GM19351 (cell line): ENCODE results near the gene RAD51B.
A peak's percentile ranks its signal among the peaks of the same experiment; 100 is the strongest.

Source experiments
- ATAC-seq: cut with Tn5 transposase; IDR thresholded peaks from one replicate; pipeline ENCODE4 v1.9.1; 2021; ENCODE audit warnings: mild to moderate bottlenecking, moderate library complexity; ENCODE audit not compliant: unreplicated experiment

Gene RAD51B

DNA sequence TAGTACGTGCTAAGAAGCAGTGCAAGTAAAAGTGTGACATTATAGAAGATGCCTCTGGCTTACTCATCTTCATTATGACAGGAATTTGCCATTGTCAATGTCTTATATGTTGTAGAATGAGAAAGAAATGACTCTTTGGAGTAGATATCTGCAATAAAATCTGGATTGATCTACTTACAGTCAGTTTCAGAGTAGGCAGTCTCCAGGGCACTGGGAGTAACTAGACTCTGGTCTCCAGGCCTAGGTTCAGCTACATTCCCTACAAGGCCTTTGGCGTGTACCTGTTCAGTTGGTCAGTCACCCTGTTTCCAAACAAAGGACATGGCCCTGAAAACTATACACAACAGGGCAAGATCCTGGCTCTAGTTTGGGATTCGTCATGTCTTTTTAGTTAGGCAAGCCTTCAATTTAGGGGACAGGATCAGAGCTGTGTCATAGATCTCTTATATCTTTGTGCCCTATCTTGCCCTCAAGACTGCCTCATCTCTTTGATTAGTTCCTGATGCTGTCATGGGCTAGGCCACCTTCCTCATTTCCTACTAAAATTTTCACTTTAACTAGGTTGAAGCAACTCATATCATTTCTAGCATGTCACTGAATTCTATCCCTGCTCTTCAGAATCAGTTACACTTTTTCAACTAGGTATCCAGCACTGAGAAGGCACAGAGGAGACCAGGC, 410.0 kb downstream of the RAD51B start:
- ATAC-seq = no peak

DNA sequence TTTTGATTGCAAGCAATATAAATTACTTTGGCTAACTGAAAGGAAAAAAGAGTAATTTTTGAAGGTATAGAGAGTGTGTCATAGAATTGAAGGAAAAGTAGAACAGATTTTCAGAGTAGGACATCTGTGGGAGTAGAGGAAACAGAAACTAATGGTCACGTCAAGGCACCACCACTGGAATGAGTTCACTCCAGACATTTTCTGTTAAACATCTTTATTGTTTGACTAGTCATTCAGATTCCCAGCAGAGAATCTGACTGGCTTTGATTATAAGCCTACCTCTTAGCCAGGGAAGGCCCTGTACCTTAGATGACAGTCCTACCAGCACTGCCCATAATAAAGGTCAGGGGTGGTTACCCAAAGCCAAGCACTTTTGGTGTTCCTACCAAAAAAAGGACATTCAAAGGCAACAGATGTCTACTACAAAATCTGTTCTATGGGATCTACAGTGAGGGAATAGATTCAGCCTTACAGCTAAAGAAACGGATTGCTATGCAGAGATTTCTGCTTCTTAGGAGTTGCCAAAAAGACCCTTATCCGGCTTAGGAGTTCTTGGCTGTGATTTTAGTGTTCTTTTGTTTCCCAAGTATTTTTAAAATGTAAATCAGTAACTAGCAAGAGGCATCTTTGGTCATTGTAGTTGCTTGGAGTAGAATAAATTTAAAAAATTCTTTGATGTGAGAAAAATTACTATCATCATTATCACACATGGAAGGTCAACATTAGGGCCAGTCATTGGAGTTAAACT, 410.8 kb downstream of the RAD51B start:
- no peak for ATAC-seq

DNA sequence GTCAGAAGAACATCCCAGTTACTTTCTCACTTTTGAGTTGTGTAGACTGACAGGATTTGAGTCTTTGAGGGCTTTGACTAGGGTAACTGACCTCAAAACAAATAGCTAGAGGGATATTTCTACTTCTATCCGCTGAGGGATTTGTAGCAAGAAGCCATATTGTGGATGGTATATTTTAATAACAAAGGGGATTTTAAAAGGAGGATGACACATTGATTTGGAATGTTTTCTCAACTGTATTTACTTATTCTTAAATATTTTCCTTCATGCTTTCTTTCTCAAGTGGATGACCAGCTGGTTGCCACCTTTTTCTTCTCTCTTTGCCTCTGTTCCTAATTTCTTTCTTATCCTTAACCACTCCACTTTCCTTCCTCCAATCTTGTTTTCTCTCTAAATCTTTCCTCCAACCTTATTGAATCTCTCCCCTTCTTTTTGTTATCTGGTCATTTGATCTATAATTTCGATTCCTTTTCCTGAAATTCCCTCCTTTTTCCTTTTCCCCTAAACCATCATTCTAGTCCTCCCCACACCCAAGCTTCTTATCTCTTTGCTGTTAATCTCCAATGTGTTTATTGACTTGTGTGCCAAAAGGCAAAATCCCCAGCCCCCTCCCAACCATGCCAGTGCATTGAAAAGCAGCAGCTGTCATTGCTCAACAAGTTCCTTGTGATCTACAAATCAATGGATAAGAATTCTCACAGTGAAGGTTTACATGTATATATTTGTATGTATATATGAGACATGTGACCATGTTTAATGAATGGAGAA, 411.6 kb downstream of the RAD51B start:
- no peak for ATAC-seq

DNA sequence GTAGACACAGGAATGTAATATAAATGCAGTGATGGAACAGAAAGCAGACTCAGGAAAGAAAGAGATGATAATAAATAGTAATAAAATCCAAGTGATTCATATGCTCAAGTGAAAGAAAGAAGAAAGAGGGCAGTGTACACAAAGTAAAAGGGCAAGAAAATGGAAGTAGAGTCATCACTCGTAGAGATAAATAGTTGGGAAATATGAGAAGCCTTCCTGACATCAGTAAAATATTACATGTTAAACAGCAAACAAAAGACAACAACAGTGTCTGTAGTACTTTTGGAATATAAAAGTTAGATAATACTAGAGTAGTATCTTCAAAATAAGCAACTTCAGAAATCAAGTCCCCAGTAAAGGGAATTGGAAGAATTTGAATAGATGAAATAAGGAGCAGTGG, 412.3 kb downstream of the RAD51B start:
- no peak for ATAC-seq

DNA sequence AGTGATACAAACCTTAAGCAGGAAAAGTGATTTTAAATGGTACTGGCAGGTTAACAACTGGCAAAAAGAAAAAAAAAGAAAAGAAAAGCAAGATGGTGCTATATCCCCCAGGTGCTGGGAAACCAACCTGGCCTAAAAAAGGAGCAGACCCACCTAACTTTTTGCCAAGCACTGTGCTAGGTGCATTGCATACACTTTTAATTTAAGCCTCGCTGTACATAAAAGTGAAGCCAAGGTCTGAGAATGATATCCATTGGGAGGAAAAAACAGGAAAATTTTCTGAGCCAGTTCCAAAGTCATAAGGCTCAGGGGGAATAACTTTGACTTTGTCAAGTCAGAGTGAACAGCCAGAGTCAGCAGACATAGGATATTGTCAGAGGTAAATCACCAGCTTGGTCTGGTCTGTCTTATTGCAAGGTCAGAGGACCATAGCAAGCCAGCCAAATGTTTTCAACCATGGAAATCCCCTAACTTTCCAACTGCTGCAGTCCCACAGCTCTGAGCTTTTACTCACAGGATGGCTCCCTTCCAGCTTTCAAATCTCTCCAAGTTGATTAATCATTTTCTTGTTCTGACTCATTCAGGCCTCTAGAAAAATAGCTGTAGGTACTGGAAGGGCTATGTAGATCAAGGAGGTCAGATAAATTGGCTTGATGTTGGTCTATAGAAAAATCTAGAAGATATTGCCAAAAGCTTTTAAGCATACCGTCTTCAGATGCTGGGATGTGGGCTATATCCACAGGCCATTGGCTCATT, 412.9 kb downstream of the RAD51B start:
- peak; percentile 80 for ATAC-seq

DNA sequence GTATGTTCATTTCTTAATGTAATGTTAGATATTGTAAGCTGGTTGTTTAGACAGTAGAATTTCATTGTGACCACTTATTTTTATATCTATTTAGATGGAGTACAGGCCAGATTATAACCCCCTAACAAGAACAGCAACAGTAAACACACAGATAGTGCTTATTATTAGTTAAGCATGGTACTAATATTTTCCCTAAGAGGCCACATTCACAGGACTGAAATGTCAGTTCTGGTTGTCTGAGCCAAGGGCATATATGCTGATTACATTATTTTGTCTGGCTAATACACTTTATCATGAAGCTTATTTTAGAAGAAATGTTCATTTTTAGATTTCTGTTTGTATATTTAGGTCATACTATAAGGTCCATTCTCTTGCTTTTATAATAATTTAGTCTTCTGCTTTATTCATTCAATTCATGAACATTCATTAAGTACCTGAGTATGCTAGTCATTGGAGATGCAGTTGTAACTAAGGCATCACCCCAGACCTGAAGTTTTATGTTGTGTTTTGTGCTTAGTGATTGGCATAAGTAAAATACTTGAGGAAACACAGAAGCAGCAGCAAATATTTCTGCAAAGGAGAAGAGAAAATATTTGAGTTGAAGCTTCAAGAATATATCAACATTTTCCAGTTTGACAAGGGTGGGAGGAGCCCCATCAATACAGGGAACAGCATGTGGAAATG, 413.7 kb downstream of the RAD51B start:
- no peak for ATAC-seq

DNA sequence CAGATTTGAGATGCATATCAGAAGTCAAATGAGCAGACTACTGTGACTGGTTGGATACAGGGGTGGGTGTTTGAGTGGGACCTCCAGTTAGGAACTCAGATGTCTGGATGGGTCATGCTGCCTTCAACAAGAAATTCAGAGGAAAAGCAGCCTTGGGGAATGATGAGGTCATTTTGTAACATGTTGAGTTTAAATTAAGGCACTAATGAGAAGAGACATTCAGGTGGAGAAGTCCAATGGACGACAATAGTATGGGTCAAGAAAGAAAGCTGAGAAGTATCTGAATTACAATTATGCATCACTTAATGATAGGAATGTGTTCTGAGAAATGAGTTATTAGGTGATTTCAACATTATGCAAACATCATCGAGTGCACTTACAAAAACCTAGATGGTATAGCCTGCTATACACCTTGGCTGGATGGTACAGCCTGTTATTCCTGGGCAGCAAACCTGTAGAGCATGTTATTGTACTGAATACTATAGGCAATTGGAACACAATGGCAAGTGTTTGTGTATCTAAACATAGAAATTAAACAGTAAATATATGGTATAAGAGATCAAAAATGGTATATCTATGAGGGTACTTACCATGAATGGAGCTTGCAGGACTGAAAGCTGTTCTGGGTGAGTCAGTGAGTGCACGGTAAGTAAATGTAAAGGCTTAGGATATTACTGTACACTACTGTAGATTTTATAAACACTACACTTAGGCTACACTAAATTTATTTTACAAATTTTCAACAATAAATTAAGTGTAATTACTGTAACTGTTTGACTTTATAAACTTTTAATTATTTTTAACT, 414.7 kb downstream of the RAD51B start:
- ATAC-seq = no peak

DNA sequence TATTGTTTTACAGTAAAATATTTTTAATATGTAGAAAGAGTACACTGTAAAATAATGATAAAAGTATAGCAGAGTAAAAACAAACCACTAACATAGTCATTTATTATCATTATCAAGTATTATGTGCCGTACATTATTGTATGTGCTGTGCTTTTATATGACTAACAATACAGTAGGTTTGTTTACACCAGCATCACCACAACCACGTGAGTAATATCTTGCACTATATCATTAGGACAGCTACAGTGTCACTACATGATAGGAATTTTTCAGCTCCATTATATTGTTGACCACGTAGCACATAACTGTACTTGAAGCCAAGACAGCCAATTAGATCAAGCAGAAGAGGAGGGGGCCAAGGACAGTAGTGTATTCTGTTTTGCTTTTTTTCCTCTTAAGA, 415.4 kb downstream of the RAD51B start:
- ATAC-seq = no peak

DNA sequence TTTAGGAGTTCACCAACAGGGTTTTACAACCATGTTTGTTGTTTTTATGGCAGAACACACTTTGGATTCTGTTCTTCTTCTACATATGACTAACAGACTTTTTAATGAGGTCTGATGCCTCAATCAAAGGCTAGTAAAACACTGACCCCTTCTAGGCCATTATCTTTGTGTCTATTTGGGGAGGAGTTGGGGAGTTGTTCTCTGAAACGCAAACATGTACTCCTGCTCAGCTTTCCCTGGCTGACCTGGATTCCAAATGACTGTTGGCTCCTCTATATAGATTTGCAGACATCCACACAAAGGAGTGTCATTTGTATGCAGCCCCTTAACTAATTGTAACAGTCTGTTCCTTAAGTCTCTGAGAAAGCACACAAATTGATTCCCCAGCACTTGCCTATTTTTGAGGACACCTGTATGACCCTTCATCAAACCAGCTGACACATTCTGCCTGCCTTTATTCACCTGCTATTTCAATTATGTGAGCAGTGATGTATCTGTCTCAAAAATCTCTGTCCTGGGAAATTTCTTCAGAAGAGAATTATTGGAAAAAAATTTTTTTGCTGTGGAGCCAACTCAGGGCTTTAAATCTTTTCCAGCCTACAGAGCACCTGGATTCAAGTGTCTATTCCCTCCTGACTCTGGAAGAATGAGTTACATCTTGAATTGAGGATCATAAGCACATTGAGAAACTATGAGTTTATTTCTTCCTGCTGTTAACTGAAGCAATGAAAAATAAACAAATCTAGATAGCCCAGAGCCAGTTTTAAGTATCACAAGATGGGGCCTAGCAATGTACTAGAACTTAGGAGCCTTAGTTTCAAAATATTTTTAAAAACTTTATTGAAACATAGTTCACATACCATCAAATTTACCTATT, 417.2 kb downstream of the RAD51B start:
- ATAC-seq = no peak

DNA sequence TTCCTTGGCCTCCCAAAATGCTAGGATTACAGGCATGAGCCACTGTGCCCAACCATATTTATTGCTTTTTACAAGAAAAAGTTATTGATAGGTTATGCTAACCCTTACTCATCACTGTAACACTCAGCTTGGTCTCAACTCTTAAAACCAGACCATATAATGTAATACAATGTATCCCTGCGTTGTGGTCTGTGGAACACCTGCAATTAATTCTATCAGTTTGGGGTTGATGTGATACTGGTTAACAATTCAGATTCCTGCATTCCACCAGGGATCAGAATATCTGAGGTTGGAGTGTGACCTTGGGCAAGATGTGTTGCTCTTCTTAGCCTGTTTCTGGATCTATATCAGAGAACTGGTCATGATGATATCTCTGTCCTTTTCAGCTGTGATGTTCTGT, 419.0 kb downstream of the RAD51B start:
- ATAC-seq = no peak

DNA sequence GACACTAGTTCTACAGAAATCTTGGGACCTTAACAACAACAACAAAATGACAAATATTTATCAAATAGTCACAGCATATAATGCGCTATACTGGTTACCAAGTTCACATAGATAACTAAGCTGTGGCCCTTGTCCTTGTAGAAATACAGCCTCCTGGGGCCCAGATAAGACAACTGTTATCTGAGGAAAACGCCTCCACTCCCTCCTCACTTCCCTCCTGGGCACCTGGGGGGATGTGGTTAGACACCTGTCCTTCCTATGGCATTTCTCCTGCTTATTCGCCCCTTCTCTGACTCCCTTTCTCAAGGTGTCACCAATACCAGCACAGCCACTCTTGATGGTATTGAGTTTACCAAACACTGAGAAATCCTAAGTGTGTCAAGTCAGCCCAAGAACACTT, 419.4 kb downstream of the RAD51B start:
- ATAC-seq = no peak

DNA sequence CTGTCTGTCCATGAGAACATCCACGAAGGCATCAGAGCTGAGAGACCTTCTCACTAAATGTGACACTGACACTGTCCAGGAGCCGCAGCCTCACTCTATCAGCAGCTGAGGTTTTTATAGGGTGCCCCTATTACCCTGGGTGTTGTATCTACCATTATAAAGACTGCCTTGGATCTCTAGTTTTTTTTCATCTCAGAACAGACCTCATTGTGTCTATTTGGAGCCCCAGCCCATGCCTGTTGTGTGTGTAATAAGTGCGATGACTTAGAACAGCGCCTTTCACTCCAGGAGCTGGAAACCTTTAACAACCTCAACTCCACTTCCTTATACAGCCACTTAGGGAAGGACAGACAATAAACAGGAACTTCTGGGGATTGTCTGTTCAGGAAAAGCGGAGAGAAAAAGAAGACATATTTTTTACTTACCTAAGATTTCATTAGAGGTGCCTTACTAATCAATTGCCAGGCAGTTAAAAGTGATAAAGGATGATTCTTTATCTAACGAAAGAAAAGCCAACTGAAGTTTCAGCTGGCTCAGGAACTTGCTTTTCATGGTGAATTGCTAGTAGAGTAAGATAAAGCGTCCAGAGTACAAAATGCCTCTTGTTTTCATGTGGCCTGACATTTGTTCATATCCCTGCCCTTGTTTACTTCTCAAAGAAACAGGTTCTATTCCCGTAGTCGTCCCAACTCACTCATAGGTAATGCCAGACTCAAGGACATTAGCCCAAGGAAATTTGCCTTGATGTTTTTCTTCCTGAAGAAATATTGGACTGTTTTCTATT, 420.6 kb downstream of the RAD51B start:
- ATAC-seq = no peak

DNA sequence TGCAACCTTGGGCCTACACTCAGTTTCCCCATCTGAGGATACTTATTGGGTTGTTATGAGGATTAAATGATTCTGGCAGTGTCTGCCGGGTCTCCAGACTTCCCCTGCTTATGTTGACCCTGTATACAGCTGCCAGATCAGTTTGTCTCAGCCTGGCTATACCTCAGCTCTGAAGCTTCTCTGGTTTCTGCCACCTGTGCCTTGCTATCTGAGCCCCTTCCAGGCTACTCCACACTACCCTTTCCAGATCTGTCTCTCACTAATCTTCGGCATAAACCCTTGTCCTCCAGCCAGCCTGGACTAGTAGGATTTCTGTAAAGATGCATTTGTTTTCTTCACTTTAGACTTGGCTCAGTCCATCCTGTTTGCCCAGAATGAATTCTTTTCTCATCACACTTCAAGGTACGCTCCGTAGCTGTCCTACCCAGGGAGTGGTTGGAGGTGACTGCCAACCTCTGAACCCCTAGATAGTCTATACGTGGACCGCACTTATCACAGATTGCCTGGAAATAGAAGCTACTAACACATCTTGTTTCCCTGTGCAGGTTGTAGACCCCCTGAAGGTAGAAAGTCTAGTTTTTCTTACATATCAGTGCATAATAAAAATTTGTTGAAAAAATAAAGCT, 422.4 kb downstream of the RAD51B start:
- ATAC-seq = no peak

DNA sequence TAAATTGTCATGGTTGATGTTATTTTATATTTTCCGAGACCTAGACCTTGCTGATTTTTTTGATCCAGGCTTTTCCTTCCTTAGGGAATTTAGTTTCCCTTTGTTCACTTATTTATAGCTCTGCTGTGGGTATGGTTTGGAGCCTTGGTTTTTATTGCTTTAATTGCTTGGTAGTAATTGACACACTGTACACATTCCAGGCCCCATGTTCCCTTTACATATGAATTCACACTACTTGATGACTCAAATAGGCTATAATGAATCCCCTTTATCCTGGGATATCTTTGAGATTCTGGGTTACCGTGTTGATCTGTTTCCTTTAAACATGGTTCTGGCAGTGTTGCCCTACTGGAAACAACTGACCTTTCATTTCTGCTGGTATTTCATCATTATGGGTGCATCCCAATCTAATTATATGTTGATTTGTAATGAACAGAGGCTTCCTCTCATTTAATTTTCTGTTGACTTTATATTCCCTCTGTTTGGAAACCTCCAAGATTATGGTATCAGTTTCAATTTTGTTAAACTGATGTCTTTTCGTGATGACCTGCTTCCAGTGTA, 424.0 kb downstream of the RAD51B start:
- no peak for ATAC-seq

DNA sequence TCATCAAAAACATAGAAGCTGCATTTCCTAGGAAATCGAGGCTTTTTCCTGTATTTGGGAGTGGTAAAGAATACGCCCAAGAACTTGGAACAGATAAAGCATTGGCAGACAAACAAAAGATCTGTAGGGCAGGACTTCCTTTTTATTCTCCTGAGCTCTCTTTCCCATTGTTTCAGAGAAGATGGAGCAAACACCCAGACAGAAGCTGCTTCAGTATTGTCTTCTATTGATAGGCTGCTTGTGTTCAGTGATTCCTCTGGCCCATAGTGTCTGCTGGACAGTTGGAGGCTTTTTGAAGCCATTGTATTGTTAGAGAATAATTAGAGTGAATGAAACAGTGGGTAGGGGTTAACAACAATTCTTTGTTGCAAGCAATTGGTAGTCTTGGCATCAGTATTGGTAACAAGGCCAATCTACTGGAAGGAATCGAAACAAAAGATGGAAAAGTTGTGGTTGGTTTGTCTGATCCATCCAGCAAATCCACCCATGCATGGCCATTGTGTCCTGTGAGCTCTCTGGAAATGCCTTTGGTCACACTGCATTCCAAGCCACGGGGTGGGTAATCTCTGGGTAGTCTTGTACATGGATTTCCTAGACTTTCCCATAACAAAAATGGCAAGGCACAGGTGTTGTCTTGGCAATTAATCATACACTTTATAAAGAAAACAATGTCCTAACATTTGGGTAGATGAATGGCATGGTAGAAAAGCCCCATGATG, 424.8 kb downstream of the RAD51B start:
- no peak for ATAC-seq
